GM12878 (cell line): ENCODE data around the gene ANKRD16. TPM values are rescaled to one million over a fixed set of nuclear protein-coding genes. Genes with fewer than 3 reads are reported as not detected.

ENCODE experiments used
- ATAC-seq: fragments of 200-7000 bp; cut with Tn5 transposase; 3 replicates; pipeline ENCODE4 v1.9.1; 2020; ENCODE audit warnings: mild to moderate bottlenecking, moderate library complexity
- BruUV-seq: library from RNA; stranded (reverse); fragments of 400-500 nt; replicated peaks from 2 replicates; lab custom pipeline; 2021; lab: Mats Ljungman, UMichigan
- CTCF ChIA-PET: fragments of 300-600 bp; sonication (Branson Sonifier 250); formaldehyde crosslinking; extraction: SDS; loops from one replicate; lab custom pipeline; 2021; ENCODE audit warnings: inconsistent platforms; lab: Yijun Ruan, JAX
- POLR2A ChIA-PET: fragments of 350-600 bp; formaldehyde crosslinking; extraction: SDS; loops from one replicate; lab custom pipeline; 2021; ENCODE audit warnings: inconsistent platforms; lab: Charles Lee
- RAD21 ChIA-PET: fragments of 300-600 bp; sonication (Branson Sonifier 250); formaldehyde crosslinking; loops from one replicate; lab custom pipeline; 2023; ENCODE audit warnings: antibody characterized with exemption; ENCODE audit not compliant: unreplicated experiment; lab: Charles Lee
- SMC1A ChIA-PET: fragments of 300-600 bp; sonication (Branson Sonifier 250); formaldehyde crosslinking; loops from one replicate; lab custom pipeline; 2023; ENCODE audit not compliant: unreplicated experiment, uncharacterized antibody; lab: Charles Lee
- DNase-seq: peaks from one replicate; pipeline ENCODE4 v3.0.0-alpha.2; 2011; ENCODE audit warnings: low read depth, low spot score
- FAIRE-seq: peaks from 3 replicates; lab custom pipeline; 2011; peaks lifted over from hg19 to GRCh38; lab: Jason Lieb, UNC
- H2AFZ ChIP-seq: 2 replicates; pipeline ENCODE4 v1.6.0; 2011; ENCODE audit warnings: low read depth, low read length, control low read depth; ENCODE audit not compliant: control insufficient read depth
- H3K27ac ChIP-seq: 2 replicates; pipeline ENCODE4 v1.5.1; 2011; ENCODE audit warnings: control low read depth; ENCODE audit not compliant: control insufficient read depth, insufficient read depth
- H3K27me3 ChIP-seq, 2 experiments: replicated peaks in 1 of 2; 2 replicates each; pipeline versions ENCODE4 v1.6.0 to v1.6.1; 2011; ENCODE audit warnings: low read length in 1 of 2; ENCODE audit not compliant: control insufficient read depth in 2 of 2, insufficient read depth in 2 of 2
- H3K36me3 ChIP-seq, 2 experiments: 2 replicates each; pipeline ENCODE4 v1.5.1; 2011; ENCODE audit warnings: low read length in 1 of 2; ENCODE audit not compliant: control insufficient read depth in 2 of 2, insufficient read depth in 2 of 2
- H3K4me1 ChIP-seq: 2 replicates; pipeline ENCODE4 v1.6.1; 2011; ENCODE audit warnings: mild to moderate bottlenecking, low read length, moderate library complexity, mixed read lengths; ENCODE audit not compliant: control insufficient read depth, insufficient read depth
- H3K4me2 ChIP-seq: 2 replicates; pipeline ENCODE4 v1.6.0; 2011; ENCODE audit warnings: control low read depth; ENCODE audit not compliant: control insufficient read depth, insufficient read depth
- H3K4me3 ChIP-seq: fragments of 200-600 bp; sonication (generic); 2 replicates; pipeline ENCODE4 v1.5.1; 2016
- H3K79me2 ChIP-seq: 2 replicates; pipeline ENCODE4 v1.6.0; 2011; ENCODE audit warnings: low read length; ENCODE audit not compliant: control insufficient read depth, insufficient read depth
- H3K9ac ChIP-seq: 2 replicates; pipeline ENCODE4 v1.8.0; 2011; ENCODE audit warnings: low read length, control low read depth, mixed read lengths; ENCODE audit not compliant: control insufficient read depth, insufficient read depth
- H3K9me3 ChIP-seq: replicated peaks from 3 replicates; pipeline ENCODE4 v1.5.1; 2011; ENCODE audit warnings: mild to moderate bottlenecking, low read length; ENCODE audit not compliant: control insufficient read depth, insufficient read depth
- H4K20me1 ChIP-seq: 2 replicates; pipeline ENCODE4 v1.6.0; 2011; ENCODE audit not compliant: control insufficient read depth, insufficient read depth
- BMI1 ChIP-seq: fragments of 450-650 bp; IDR thresholded peaks from 2 replicates; pipeline ENCODE4 v1.6.1; 2016; ENCODE audit warnings: mild to moderate bottlenecking, moderate library complexity, borderline replicate concordance
- CREB1 ChIP-seq: IDR thresholded peaks from 2 replicates; pipeline ENCODE4 v1.6.1; 2012; ENCODE audit warnings: low read depth, mild to moderate bottlenecking, inconsistent platforms
- FOS ChIP-seq: IDR thresholded peaks from 3 replicates; pipeline ENCODE4 v1.6.1; 2011; ENCODE audit warnings: borderline replicate concordance; ENCODE audit not compliant: insufficient read length; ENCODE audit errors: extremely low read depth
- IKZF2 ChIP-seq, 2 experiments: fragments of 450-650 bp; IDR thresholded peaks; 2 replicates each; pipeline ENCODE4 v1.6.1; 2017; ENCODE audit warnings: mild to moderate bottlenecking in 2 of 2, moderate library complexity in 2 of 2
- MTA2 ChIP-seq: fragments of 450-650 bp; IDR thresholded peaks from 2 replicates; pipeline ENCODE4 v1.6.1; 2016; ENCODE audit warnings: low read depth, mild to moderate bottlenecking, moderate library complexity
- NRF1 ChIP-seq: conservative IDR thresholded peaks from 2 replicates; pipeline ENCODE4 v1.6.1; 2011; ENCODE audit warnings: mild to moderate bottlenecking, low read depth, low read length, improper control_type of control experiment
- RCOR1 ChIP-seq: conservative IDR thresholded peaks from 2 replicates; pipeline ENCODE4 v1.6.1; 2012; ENCODE audit warnings: low read depth, low read length, improper control_type of control experiment
- SUZ12 ChIP-seq: fragments of 200-600 bp; sonication (generic); IDR thresholded peaks from one replicate; pipeline ENCODE4 v1.6.1; 2018; ENCODE audit warnings: antibody characterized with exemption, mild to moderate bottlenecking; ENCODE audit not compliant: unreplicated experiment
- TARDBP ChIP-seq: IDR thresholded peaks from 2 replicates; pipeline ENCODE4 v1.6.1; 2016; ENCODE audit warnings: borderline replicate concordance
- WGBS: methylation state at CpG from one replicate; pipeline ENCODE4 v1.1.6; 2016; ENCODE audit warnings: low lambda C conversion rate; ENCODE audit not compliant: insufficient replicate concordance, insufficient coverage; ENCODE audit errors: missing lambda C conversion rate; 5-methylcytosine and 5-hydroxymethylcytosine counted together
- in situ Hi-C: fragments of 300-500 bp; cut with MboI; formaldehyde crosslinking; loops from 9 replicates; pipeline ENCODE4 v1.14.3; 2018; ENCODE audit warnings: mixed read lengths
- intact Hi-C: fragments of 100-400 bp; cut with micrococcal nuclease; formaldehyde crosslinking; loops from one replicate; pipeline ENCODE4 v1.14.2; 2022; ENCODE audit not compliant: unreplicated experiment
- polyA plus RNA-seq, 11 experiments: library from polyadenylated mRNA; depleted of rRNA in 4 of 11; unstranded in 6 of 11; stranded (reverse) in 5 of 11; fragments of >200 nt; fragmentation: Nextera tagmentation in 4 of 11; fragmentation: Illumina TruSeq in 1 of 11; extraction: Ambion mirVana in 4 of 11; extraction: Trizol in 1 of 11; gene quantifications; 1 replicate in 1 of 11; 2 replicates in 10 of 11; pipeline versions ENCODE4 v1.2.1 to v1.2.3, GENCODE V29; 2011 to 2016; ENCODE audit warnings: inconsistent platforms in 2 of 11, missing spikeins in 2 of 11, low read depth in 1 of 11
- total RNA-seq, 4 experiments: library from RNA; depleted of rRNA in 3 of 4; stranded (reverse); fragments of >200 nt in 3 of 4; fragmentation: Illumina TruSeq in 1 of 4; extraction: Trizol in 1 of 4; gene quantifications; 2 replicates each; pipeline versions ENCODE4 v1.2.1 to v1.2.3, GENCODE V29; 2013 to 2021
- TF ChIP-seq, protein P1 (sequence below): fragments of 450-650 bp; IDR thresholded peaks from 2 replicates; pipeline ENCODE4 v1.6.1; 2017; ENCODE audit warnings: mild to moderate bottlenecking, moderate library complexity
- TF ChIP-seq, protein P2 (sequence below): fragments of 450-650 bp; IDR thresholded peaks from 2 replicates; pipeline ENCODE4 v1.6.1; 2016; ENCODE audit warnings: mild to moderate bottlenecking

The ANKRD16 gene
- total and polyA plus RNA-seq, 10 of the 15 experiments (the other 5 are each of a cell fraction or from before 2014, with no cell fraction given): 0.57 to 13.6 (median 4.4) TPM

DNA sequence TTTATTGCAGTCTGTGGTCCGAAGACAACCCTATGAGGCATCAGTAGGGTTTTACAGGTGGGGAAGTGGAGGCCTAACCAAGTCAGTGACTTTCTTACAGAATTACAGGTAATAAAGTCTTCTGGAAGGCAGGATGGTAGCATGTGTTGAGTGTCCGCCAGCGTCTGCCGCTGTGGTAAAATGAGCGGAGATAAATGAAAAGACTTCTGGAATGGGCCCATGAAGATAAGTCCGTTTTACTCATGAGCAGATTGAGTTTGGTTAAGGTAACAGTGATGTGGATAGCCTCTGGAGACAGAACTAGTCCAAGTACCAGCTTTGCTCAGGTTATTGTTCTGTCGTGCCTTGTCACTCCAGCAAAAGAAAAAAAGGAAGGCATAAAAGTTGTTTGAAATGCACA, 1.3 kb upstream of the ANKRD16 start:
- peaks cover 24% of the 10 kb centered on the region for H3K4me1 ChIP-seq
- TSS peak; percentile 56 for BruUV-seq
- peak overlapping the region; percentile 73 for H3K27ac ChIP-seq

More for the DNA sequence above, 1.3 kb upstream of the ANKRD16 start:
- H3K9me3 ChIP-seq: no peaks in the 10 kb centered on the region; the same call in 2 of the 3 replicates
- DNase-seq (no peak), FAIRE-seq (no peak), ATAC-seq (no peak)
- H4K20me1 ChIP-seq: no peaks in the 10 kb centered on the region; the same call in 1 of the 2 replicates
- peaks cover 52% of the 10 kb centered on the region for H3K79me2 ChIP-seq
- H3K4me3 ChIP-seq: peak overlapping the region; percentile 71
- no peaks in the 10 kb centered on the region for H3K27me3 ChIP-seq
- no peak overlapping the region for H2AFZ ChIP-seq
- ChIA-PET SMC1A (interaction anchor here (0.9 to 2.7 kb wide), 8 partner anchors 9 to 158 kb away, joined by 3 to 17 read pairs (median 4); partner anchors contain the start of gene IL15RA), POLR2A (interaction anchor here (0.6 to 3.2 kb wide), 7 partner anchors 13 to 128 kb away, joined by 3 to 23 read pairs (median 6); partner anchors contain the start of gene IL15RA), RAD21 (interaction anchor here (1.1 to 3.6 kb wide), 12 partner anchors 13 to 448 kb away, joined by 3 to 29 read pairs (median 8); partner anchors contain the start of genes IL15RA and TASOR2), CTCF (interaction anchor here (1.2 to 4.9 kb wide), 7 partner anchors 13 to 195 kb away, joined by 3 to 24 read pairs (median 5); no protein-coding TSS in a partner anchor)
- peak overlapping the region; percentile 74 for H3K9ac ChIP-seq
- peak overlapping the region; percentile 90 for H3K4me2 ChIP-seq
- peaks cover 1 to 14% of the 10 kb centered on the region in 2 experiments; a peak in 3 of 4 replicates for H3K36me3 ChIP-seq
- in situ Hi-C loops (no loop called here), intact Hi-C loops (loop anchor here (5.0 kb wide), 2 partner anchors 79 to 86 kb away; partner anchors contain the start of genes GDI2 and IL15RA)
- 70% methylated on average over 7 of the region's 7 CpGs for WGBS
- TF ChIP-seq SUZ12 (no peak), BMI1 (no peak), CREB1 (no peak), NRF1 (no peak), RCOR1 (no peak), TARDBP (no peak), FOS (no peak), IKZF2 (IDR thresholded peaks at IDR 0.05) (no peak), MTA2 (no peak)
- TF ChIP-seq, protein P1, sequence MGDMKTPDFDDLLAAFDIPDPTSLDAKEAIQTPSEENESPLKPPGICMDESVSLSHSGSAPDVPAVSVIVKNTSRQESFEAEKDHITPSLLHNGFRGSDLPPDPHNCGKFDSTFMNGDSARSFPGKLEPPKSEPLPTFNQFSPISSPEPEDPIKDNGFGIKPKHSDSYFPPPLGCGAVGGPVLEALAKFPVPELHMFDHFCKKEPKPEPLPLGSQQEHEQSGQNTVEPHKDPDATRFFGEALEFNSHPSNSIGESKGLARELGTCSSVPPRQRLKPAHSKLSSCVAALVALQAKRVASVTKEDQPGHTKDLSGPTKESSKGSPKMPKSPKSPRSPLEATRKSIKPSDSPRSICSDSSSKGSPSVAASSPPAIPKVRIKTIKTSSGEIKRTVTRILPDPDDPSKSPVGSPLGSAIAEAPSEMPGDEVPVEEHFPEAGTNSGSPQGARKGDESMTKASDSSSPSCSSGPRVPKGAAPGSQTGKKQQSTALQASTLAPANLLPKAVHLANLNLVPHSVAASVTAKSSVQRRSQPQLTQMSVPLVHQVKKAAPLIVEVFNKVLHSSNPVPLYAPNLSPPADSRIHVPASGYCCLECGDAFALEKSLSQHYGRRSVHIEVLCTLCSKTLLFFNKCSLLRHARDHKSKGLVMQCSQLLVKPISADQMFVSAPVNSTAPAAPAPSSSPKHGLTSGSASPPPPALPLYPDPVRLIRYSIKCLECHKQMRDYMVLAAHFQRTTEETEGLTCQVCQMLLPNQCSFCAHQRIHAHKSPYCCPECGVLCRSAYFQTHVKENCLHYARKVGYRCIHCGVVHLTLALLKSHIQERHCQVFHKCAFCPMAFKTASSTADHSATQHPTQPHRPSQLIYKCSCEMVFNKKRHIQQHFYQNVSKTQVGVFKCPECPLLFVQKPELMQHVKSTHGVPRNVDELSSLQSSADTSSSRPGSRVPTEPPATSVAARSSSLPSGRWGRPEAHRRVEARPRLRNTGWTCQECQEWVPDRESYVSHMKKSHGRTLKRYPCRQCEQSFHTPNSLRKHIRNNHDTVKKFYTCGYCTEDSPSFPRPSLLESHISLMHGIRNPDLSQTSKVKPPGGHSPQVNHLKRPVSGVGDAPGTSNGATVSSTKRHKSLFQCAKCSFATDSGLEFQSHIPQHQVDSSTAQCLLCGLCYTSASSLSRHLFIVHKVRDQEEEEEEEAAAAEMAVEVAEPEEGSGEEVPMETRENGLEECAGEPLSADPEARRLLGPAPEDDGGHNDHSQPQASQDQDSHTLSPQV: no peak
- TF ChIP-seq, protein P2, sequence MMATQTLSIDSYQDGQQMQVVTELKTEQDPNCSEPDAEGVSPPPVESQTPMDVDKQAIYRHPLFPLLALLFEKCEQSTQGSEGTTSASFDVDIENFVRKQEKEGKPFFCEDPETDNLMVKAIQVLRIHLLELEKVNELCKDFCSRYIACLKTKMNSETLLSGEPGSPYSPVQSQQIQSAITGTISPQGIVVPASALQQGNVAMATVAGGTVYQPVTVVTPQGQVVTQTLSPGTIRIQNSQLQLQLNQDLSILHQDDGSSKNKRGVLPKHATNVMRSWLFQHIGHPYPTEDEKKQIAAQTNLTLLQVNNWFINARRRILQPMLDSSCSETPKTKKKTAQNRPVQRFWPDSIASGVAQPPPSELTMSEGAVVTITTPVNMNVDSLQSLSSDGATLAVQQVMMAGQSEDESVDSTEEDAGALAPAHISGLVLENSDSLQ: no peak
